ENCODE measurements around the gene CPD.
"Not testable (repeated sequence)": the region's sequence is repeated elsewhere in the genome, so short reads cannot be mapped to it uniquely, and the experiment has no call there.

CPD gene

GRCh38 chr17:30388321-30389179 lies 9.8 kb downstream of the CPD start:
- DNase-seq (ENCODE audit: low spot score): no peak

- no peak for DNase-seq (ENCODE audit: low spot score)
Observed at GRCh38 chr17:30389756-30390300, 11.1 kb downstream of the CPD start.

GRCh38 chr17:30391534-30391933 lies 12.8 kb downstream of the CPD start:
- no peak for DNase-seq (ENCODE audit: low spot score)

GRCh38 chr17:30393491-30393890 lies 14.8 kb downstream of the CPD start:
- DNase-seq (ENCODE audit: low spot score): no peak

DNA sequence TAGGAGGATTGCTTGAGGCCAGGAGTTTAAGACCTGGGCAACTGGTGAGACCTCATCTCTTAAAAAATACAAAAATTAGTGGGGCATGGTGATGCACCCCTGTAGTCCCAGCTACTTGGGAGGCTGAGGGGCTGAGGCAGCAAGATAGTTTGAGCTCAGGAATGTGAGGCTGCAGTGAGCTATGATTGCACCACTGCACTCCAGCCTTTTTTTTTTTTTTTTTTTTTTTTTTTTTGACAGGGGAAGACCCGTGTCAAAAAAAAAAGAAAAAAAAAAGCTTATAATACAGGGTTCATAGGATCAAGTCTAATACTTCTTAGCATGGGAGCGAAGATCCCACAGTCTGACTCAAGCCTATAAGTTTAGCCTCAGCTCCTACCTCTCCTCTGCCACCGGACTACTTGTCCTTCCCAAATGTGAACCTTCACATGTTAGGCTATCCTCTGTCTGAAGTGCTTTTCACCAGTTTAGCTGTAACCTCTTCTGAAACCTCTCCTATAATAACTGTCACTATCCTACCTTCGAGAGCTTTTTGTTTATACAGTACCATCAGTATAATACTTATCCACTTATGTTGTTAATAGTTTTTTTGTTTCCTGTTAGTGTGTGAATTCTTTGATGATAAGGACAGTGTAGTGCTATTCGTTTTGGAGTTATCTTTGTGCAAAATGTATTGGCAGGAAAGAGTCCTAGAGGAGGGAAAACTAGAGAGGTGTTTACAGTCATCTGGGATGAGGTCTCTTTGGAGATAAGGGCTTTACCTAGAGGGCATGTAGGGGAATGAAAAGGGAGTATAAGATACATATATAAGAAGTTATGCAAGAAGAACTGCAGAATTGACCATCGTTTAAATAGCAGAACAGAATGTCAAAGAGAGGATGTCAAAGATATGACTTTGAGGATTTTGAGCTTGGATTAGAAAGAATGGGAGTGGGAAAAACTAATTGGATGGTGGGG lies 15.5 kb downstream of the CPD start:
- DNase-seq (ENCODE audit: low spot score): no peak

GRCh38 chr17:30395398-30396022 lies 16.8 kb downstream of the CPD start:
- no peak for DNase-seq (ENCODE audit: low spot score)

DNA sequence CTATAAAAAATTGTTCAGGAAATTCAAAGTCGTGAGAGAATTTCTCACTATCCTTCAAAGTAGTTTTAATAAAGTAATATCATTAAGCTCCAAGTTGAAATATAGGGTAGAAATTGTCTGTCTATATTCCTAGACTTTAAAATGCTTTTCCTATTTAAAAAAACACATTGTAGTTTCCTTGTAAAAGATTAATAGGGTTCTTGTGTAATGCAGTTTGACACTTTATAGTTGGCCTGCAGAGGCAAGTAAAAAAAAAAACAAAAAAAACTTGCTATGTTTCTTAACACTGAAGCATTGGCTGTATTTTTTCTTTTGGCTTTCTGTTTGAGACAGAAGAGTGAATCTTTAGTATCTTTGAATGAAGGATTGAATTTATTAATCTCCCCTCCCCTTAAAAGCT lies 17.4 kb downstream of the CPD start:
- DNase-seq (ENCODE audit: low spot score): no peak

- no peak for DNase-seq (ENCODE audit: low spot score)
Observed at GRCh38 chr17:30396612-30397011, 17.9 kb downstream of the CPD start.

- no peak for DNase-seq (ENCODE audit: low spot score)
Observed at GRCh38 chr17:30398328-30399041, 19.8 kb downstream of the CPD start.

DNA sequence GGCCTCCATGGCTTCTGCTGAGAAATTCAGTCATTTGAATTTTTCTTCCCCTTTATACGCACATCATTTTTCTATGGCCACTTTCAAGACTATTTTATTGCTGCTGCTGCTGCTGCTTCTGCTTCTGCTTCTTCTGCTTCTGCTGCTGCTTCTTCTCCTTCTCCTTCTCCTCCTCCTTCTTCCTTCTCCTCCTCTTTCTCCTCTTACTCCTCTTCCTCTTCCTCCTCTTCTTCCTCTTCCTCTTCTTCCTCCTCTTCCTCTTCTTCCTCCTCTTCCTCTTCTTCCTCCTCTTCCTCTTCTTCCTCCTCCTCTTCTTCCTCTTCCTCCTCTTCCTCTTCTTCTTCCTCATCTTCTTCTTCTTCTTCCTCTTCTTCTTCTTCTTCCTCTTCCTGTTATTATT lies 22.4 kb downstream of the CPD start:
- no peak for DNase-seq (ENCODE audit: low spot score)

DNA sequence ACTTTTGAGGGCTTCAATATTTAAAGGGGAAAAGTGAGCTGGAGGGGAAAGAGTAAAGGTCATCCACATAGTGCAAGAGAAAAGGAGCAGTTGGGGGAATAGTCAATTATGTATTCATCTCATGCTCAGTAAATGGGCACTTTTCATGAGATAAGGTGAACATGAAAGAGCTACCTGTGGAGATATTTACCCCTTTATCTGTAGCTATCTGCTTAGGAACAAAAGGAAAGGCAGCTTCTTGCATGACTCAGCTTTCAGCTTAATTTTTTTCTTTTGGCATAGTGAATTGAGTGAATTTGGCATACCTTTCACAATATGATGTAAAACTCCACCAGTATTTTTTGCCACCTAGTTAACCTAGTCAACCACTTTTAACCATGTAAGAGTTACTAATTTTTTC lies 26.4 kb downstream of the CPD start:
- no peak for DNase-seq (ENCODE audit: low spot score)

GRCh38 chr17:30410627-30411026 lies 31.9 kb downstream of the CPD start:
- DNase-seq (ENCODE audit: low spot score): not testable (repeated sequence)

DNA sequence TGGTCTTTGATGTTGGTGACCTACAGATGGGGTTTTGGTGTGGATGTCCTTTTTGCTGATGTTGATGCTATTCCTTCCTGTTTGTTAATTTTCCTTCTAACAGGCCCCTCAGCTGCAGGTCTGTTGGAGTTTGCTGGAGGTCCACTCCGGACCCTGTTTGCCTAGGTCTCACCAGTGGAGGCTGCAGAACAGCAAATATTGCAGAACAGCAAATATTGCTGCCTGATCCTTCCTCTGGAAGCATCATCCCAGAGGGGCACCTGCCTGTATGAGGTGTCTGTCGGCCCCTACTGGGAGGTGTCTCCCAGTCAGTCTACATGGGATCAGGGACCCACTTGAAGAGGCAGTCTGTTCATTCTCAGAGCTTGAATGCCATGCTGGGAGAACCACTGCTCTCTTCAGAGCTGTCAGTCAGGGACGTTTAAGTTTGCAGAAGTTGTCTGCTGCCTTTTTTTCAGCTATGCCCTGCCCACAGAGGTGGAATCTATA lies 33.3 kb downstream of the CPD start:
- not testable (repeated sequence) for DNase-seq (ENCODE audit: low spot score)

- DNase-seq (ENCODE audit: low spot score): no peak
Observed at GRCh38 chr17:30413109-30413508, 34.4 kb downstream of the CPD start.

DNA sequence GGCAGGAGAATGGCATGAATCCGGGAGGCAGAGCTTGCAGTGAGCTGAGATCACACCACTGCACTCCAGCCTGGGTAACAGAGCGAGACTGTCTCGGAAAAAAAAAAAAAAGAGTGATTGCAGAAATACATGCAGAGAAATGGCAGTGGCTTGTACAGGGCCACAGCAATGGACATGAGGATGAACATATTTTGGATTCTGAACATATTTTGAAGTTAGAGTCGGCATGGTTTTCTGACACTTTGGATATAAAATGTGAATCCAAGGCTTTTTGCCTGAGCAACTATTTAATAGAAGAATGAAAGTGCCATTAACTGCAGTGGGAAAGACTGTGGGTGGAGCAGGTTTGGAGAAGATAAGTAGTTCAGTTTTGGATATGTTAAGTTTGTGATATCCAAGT lies 35.8 kb downstream of the CPD start:
- DNase-seq (ENCODE audit: low spot score): no peak

DNA sequence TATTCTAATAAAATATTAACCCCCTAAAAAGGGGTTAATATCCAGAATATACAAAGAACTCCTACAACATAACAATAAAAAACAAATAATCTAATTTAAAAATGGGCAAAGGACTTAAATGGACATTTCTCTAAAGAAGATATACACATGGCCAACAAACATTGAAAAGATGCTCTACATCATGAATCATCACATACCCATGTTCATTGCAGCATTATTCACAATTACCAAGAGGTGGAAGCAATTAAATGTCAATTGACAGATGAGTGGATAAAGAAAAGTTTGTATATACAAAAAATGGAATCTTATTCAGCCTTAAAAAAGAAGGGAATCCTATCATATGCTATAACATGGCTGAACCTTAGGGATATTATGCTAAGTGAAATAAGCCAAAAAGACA lies 36.8 kb downstream of the CPD start:
- no peak for DNase-seq (ENCODE audit: low spot score)

GRCh38 chr17:30418070-30418469 lies 39.3 kb downstream of the CPD start:
- DNase-seq (ENCODE audit: low spot score): not testable (repeated sequence)

- DNase-seq (ENCODE audit: low spot score): no peak
Observed at GRCh38 chr17:30421592-30421991, 42.9 kb downstream of the CPD start.

DNA sequence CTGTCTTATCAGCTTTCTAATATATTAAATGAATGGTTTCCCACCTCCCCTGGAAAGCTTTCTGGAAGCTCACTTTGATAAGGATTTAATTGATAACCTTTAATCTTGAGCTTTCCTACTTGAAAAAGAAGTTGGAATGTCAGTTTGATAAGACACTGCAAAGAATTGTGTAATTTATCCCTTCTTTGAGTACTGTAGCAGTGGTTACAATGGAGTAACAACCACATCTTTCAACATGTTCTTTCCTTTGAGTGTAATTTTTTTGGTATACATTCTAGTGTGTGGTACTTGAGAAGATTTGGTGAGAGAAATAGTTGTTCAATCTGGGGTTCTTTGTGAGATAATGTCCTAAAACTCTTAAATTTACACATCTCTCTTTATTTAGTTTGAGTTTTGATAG lies 43.4 kb downstream of the CPD start:
- DNase-seq (ENCODE audit: low spot score): no peak

GRCh38 chr17:30424471-30424870 lies 45.7 kb downstream of the CPD start:
- no peak for DNase-seq (ENCODE audit: low spot score)

DNA sequence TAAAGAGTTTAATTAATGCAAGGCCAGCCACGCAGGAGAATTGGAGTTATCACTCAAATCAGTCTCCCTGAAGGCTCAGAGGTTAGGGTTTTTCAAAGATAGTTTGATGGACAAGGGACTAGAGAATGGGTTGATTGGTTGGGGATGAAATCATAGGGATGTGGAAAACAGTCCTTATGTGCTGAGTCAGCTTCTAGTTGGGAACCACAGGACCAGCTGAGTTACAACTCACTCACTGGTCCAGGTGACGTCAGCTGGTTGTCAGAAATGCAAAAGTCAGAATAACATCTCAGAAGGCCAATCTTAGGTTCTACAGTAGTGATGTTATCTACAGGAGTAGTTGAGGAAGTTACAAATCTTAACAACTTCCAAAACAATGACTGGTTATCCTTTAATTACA lies 47.6 kb downstream of the CPD start:
- no peak for DNase-seq (ENCODE audit: low spot score)

All from COLO829 (cell line).